Putamen (tissue), 1 donor: ENCODE data around the gene IQCF2.
"Not testable (repeated sequence)": the region's sequence is repeated elsewhere in the genome, so short reads cannot be mapped to it uniquely, and the experiment has no call there.

Experiments used
- DNase-seq: peaks from one replicate; pipeline ENCODE4 v3.0.0-alpha.2; 2016; ENCODE audit warnings: low spot score

Gene IQCF2

GRCh38 chr3:51860703-51861665, at the start of gene IQCF2:
Gene IQCF2, plus strand, starts transcription at chr3:51861615. Its CDS starts 52 bp downstream, at chr3:51861667.
- no peak for DNase-seq

DNA sequence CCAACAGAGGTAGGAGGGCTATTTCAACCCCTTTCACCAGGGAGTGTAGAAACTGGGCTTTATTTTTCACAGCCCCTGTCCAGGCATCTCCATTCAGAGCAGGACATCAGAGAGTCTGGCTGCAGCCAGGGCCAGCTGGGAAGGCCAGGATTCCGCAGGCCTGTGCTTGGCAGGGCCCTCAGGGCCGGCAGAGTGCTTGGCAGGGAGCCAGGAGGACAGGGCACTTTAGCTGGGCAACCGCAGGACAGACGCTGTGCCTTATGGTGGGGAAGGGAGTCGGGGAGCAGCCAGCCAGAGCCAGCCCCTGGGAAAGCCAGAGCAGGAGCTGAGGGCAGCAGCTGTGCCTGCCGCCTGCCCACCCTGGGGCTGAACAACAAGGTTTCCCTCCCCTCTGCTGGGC, 47.9 kb upstream of the IQCF2 start:
- peak; percentile 23 for DNase-seq

- DNase-seq, result no peak
Observed at GRCh38 chr3:51814034-51814433, 47.4 kb upstream of the IQCF2 start.

DNA sequence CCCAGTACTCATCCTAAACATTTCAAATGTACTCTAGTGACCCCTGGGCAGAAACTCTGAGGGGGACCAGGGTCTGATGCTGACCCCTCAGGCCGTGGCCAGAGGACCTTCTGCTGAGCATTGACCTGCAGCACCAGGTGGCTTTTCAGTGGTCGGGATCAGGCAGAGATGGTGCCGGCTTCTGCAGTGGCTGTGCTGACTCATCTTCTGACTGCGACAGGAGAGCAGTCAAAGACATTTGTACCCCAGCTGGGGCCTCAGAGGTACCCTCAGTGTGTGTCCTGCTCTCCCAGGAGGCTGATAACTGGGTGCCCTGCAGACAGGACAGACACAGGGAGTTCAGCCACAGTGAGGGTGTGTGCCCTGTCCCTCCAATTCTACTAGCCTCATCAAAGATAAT, 45.8 kb upstream of the IQCF2 start:
- no peak for DNase-seq

DNA sequence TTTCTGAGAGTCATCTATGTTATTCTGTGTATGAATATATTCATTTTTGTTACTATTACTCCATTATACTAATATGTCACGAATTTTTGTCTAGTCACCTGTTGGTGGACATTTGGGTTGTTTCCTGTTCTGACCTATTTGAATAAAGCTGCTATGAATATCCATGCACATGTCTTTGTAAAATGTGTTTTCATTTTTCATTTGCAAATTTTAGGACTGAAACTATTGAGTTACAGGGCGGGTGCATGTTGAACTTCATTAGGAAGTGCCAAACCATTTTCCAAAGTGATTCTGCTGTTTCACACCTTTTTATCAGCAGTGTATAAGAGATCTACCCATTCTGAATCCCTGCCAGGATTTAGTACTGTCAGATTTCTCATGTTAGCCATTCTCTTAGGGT, 44.7 kb upstream of the IQCF2 start:
- DNase-seq, result no peak

DNA sequence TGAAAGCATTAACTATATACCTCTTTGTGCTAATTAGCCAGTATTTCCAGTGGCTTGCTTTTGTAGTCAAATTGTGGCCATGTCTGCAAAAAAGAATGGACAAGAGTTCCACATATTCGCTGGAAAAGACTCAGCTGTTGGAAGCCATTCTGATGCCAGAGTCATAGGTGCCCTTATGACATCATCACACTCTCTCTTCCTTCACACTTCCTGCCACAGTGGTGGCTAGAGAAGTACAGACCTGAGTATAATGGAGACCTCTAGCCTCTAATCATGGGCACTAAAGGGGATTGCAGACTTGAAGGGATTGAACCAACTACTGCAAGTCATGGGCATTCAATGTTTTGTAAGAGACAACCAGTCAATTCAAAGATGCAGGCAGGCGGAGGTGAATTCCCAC, 44.0 kb upstream of the IQCF2 start:
- no peak for DNase-seq

- DNase-seq, result no peak
Observed at GRCh38 chr3:51819151-51819550, 42.3 kb upstream of the IQCF2 start.

GRCh38 chr3:51819709-51820406, 41.6 kb upstream of the IQCF2 start:
- DNase-seq, result no peak

- DNase-seq, result no peak
Observed at GRCh38 chr3:51828297-51828696, 33.1 kb upstream of the IQCF2 start.

DNA sequence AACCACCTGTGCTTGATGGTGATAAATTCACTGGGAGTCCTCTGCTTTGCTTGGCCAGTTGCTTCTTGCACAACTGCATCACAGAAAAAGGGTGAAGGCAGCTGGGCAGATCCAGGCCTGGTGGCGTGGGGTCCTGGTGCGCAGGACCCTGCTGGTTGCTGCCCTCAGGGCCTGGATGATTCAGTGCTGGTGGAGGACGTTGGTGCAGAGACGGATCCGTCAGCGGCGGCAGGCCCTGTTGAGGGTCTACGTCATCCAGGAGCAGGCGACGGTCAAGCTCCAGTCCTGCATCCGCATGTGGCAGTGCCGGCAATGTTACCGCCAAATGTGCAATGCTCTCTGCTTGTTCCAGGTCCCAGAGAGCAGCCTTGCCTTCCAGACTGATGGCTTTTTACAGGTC, 31.1 kb upstream of the IQCF2 start:
- DNase-seq, result no peak

- DNase-seq, result no peak
Observed at GRCh38 chr3:51830836-51831385, 30.5 kb upstream of the IQCF2 start.

GRCh38 chr3:51836606-51837005, 24.8 kb upstream of the IQCF2 start:
- DNase-seq, result no peak

DNA sequence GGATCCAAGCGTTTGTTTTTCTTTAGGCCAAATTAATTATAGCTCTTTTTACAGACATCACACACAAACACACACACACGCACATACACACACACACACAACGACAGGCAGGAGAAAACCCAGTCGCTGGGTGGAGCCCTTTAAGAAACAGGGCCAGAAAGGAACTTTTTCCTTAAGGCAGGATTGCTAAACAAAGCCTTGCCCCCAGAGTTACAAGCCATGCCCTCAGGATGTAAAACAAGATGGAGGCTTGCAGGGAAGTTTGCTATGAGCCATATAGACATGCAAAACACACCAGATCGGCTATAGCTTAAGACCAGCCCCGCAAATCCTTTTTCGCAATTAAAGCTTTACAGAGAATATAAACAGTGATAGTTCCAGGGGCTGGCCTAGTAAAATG, 16.3 kb upstream of the IQCF2 start:
- DNase-seq, result no peak

DNA sequence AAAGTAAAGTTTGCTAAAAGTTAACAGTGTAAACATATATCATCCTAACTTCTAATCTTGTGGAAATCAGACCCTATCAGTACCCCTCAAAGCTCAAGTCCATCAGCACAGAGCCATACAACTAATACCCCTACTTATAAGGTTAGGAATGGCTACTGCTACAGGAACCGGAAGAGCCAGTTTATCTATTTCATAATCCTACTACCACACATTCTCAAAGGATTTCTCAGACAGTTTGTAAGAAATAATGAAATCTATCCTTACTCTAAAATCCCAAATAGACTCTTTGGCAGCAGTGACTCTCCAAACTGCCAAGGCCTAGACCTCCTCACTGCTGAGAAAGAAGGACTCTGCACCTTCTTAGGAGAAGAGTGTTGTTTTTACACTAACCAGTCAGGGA, 6.0 kb upstream of the IQCF2 start:
- not testable (repeated sequence) for DNase-seq

DNA sequence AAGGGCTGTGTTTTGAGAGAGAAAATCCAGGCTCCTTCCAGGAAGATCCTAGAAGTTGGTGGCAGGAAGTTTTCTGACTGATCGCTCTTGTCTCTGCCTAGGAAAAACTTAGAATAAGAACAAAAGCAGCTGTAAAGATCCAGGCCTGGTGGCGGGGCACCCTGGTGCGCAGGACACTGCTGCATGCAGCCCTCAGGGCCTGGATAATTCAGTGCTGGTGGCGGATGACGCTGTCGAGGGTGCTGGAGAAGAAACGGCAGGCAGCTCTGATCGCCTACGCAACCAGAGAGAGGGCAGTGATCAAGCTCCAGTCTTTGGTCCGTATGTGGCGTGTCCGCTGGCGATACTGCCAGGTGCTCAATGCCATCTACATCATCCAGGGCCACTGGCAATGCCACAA, 1.5 kb downstream of the IQCF2 start:
- no peak for DNase-seq

- not testable (repeated sequence) for DNase-seq
Observed at GRCh38 chr3:51868896-51869295, 7.5 kb downstream of the IQCF2 start.

- DNase-seq, result no peak
Observed at GRCh38 chr3:51869304-51869703, 7.9 kb downstream of the IQCF2 start.

- no peak for DNase-seq
Observed at GRCh38 chr3:51873253-51873766, 11.9 kb downstream of the IQCF2 start.

GRCh38 chr3:51873876-51874275, 12.5 kb downstream of the IQCF2 start:
- DNase-seq, result no peak

GRCh38 chr3:51874411-51874810, 13.0 kb downstream of the IQCF2 start:
- DNase-seq, result no peak

- DNase-seq, result no peak
Observed at GRCh38 chr3:51874889-51875288, 13.5 kb downstream of the IQCF2 start.

DNA sequence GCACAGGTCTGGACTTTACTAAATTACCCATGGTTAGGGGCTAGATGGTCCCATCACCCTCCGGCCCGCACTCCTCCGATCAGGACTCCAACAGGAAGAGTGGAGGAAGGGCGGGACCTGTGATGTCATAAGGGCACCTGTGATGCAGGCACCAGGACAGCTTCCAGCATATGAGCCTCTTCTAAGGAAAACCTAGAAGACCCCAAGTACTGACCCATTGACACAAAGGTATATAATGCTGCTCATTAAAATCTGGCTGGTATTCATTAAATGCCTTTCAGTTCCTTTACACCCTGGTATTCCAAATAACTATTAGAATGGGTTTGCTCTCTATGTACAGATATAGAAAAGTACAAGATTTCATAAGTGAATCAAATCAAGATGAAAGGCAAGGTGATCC, 14.1 kb downstream of the IQCF2 start, which contains the start of gene IQCF5:
TSS of gene IQCF5 (minus strand) at position 101 of the 400 bp plus-strand sequence. CDS start at position 31, 70 bp downstream.
- no peak for DNase-seq

- DNase-seq, result no peak
Observed at GRCh38 chr3:51876186-51876585, 14.8 kb downstream of the IQCF2 start.
